IMR-90 (cell line): ENCODE measurements around the gene TGFB1. TPM values are rescaled to one million over a fixed set of nuclear protein-coding genes. Genes with fewer than 3 reads are reported as not detected.

Experiments
- ATAC-seq: fragments of 200-7000 bp; cut with Tn5 transposase; 2 replicates; pipeline ENCODE4 v1.9.1; 2020; ENCODE audit warnings: low read depth, mild to moderate bottlenecking, moderate library complexity
- BruUV-seq: library from RNA; stranded (reverse); fragments of 400-500 nt; replicated peaks from 2 replicates; lab custom pipeline; 2021; lab: Mats Ljungman, UMichigan
- CTCF ChIA-PET: fragments of 300-600 bp; formaldehyde crosslinking; extraction: SDS; loops from one replicate; lab custom pipeline; 2021; ENCODE audit warnings: antibody characterized with exemption; lab: Yijun Ruan, JAX
- POLR2A ChIA-PET: fragments of 300-600 bp; sonication (Branson Sonifier 250); formaldehyde crosslinking; loops from one replicate; lab custom pipeline; 2022; ENCODE audit warnings: antibody characterized with exemption; ENCODE audit not compliant: unreplicated experiment; lab: Charles Lee
- DNase-seq: peaks from one replicate; pipeline ENCODE4 v3.0.0; 2013
- H2AFZ ChIP-seq: replicated peaks from 2 replicates; pipeline ENCODE3; 2013; ENCODE audit warnings: low read length, mild to moderate bottlenecking; ENCODE audit not compliant: poor library complexity
- H2AK5ac ChIP-seq: 2 replicates; pipeline ENCODE4 v1.6.1; 2013; ENCODE audit warnings: low read depth, low read length, inconsistent platforms
- H2AK9ac ChIP-seq: replicated peaks from 2 replicates; pipeline ENCODE3; 2013; ENCODE audit warnings: mild to moderate bottlenecking, low read depth, low read length, moderate library complexity; ENCODE audit not compliant: poor library complexity
- H2BK120ac ChIP-seq: 2 replicates; pipeline ENCODE4 v1.6.1; 2013; ENCODE audit warnings: low read depth, low read length, inconsistent platforms
- H2BK15ac ChIP-seq: 3 replicates; pipeline ENCODE4 v1.6.1; 2013; ENCODE audit warnings: low read depth, low read length, inconsistent platforms
- H2BK20ac ChIP-seq: 2 replicates; pipeline ENCODE4 v1.6.1; 2013; ENCODE audit warnings: low read depth, mild to moderate bottlenecking, inconsistent platforms, low read length, moderate library complexity
- H2BK5ac ChIP-seq: 2 replicates; pipeline ENCODE4 v1.6.1; 2013; ENCODE audit warnings: mild to moderate bottlenecking, low read depth, low read length, inconsistent platforms; ENCODE audit not compliant: poor library complexity, severe bottlenecking
- H3K14ac ChIP-seq: replicated peaks from 2 replicates; pipeline ENCODE4 v1.6.1; 2013; ENCODE audit warnings: low read depth, low read length, inconsistent platforms
- H3K18ac ChIP-seq: 2 replicates; pipeline ENCODE4 v1.6.1; 2013; ENCODE audit warnings: low read depth, low read length, control low read depth
- H3K23ac ChIP-seq: 2 replicates; pipeline ENCODE4 v1.6.1; 2013; ENCODE audit warnings: low read depth, low read length, inconsistent platforms
- H3K27ac ChIP-seq: 2 replicates; pipeline ENCODE4 v1.5.1; 2013; ENCODE audit warnings: mild to moderate bottlenecking, control low read depth, low read length; ENCODE audit not compliant: insufficient read depth
- H3K27me3 ChIP-seq: 2 replicates; pipeline ENCODE4 v1.6.1; 2013; ENCODE audit warnings: low read length; ENCODE audit not compliant: control insufficient read depth, insufficient read depth
- H3K36me3 ChIP-seq: 2 replicates; pipeline ENCODE4 v1.6.1; 2013; ENCODE audit warnings: low read length, mixed read lengths; ENCODE audit not compliant: control insufficient read depth, insufficient read depth
- H3K4ac ChIP-seq: 2 replicates; pipeline ENCODE4 v1.6.1; 2013; ENCODE audit warnings: low read depth, low read length, inconsistent platforms
- H3K4me1 ChIP-seq: 2 replicates; pipeline ENCODE4 v1.6.1; 2013; ENCODE audit warnings: low read length, mixed read lengths; ENCODE audit not compliant: control insufficient read depth, insufficient read depth
- H3K4me2 ChIP-seq: 2 replicates; pipeline ENCODE4 v1.6.1; 2013; ENCODE audit warnings: low read depth, mild to moderate bottlenecking, control low read depth, low read length, moderate library complexity
- H3K4me3 ChIP-seq: 2 replicates; pipeline ENCODE4 v1.5.1; 2013; ENCODE audit warnings: low read depth, mild to moderate bottlenecking, control low read depth, low read length, moderate library complexity; ENCODE audit not compliant: insufficient read depth
- H3K56ac ChIP-seq: 2 replicates; pipeline ENCODE4 v1.6.1; 2013; ENCODE audit warnings: low read length, inconsistent platforms; ENCODE audit not compliant: insufficient read depth; ENCODE audit errors: extremely low read depth
- H3K79me1 ChIP-seq, 2 experiments: 2 replicates each; pipeline ENCODE4 v1.6.1; 2013; ENCODE audit warnings: low read length in 2 of 2, inconsistent platforms in 1 of 2, low read depth in 1 of 2
- H3K9ac ChIP-seq: 2 replicates; pipeline ENCODE4 v1.6.1; 2013; ENCODE audit warnings: low read depth, low read length, control low read depth
- H3K9me1 ChIP-seq: 2 replicates; pipeline ENCODE4 v1.6.1; 2013; ENCODE audit warnings: low read length, inconsistent platforms; ENCODE audit not compliant: insufficient read depth
- H3K9me3 ChIP-seq: 2 replicates; pipeline ENCODE4 v1.6.1; 2013; ENCODE audit warnings: low read length; ENCODE audit not compliant: control insufficient read depth, insufficient read depth
- H4K20me1 ChIP-seq: 2 replicates; pipeline ENCODE4 v1.6.1; 2013; ENCODE audit warnings: low read length, inconsistent platforms; ENCODE audit not compliant: insufficient read depth
- H4K5ac ChIP-seq: 2 replicates; pipeline ENCODE4 v1.6.1; 2013; ENCODE audit warnings: mild to moderate bottlenecking, low read depth, low read length, control low read depth
- H4K8ac ChIP-seq, 2 experiments: 2 replicates each; pipeline ENCODE4 v1.6.1; 2013; ENCODE audit warnings: low read depth in 2 of 2, low read length in 2 of 2, control low read depth in 1 of 2, inconsistent platforms in 1 of 2
- H4K91ac ChIP-seq: 2 replicates; pipeline ENCODE4 v1.6.1; 2013; ENCODE audit warnings: low read depth, low read length, inconsistent platforms; ENCODE audit not compliant: insufficient read depth
- BHLHE40 ChIP-seq: fragments of 150-350 bp; IDR thresholded peaks from 2 replicates; pipeline ENCODE4 v1.6.1; 2016; ENCODE audit warnings: mild to moderate bottlenecking, low read depth, low read length
- CEBPB ChIP-seq: IDR thresholded peaks from 2 replicates; pipeline ENCODE4 v1.6.1; 2012; ENCODE audit warnings: low read depth, low read length, improper control_type of control experiment
- MXI1 ChIP-seq: IDR thresholded peaks from 2 replicates; pipeline ENCODE4 v1.6.1; 2012; ENCODE audit warnings: low read depth, mild to moderate bottlenecking, low read length, moderate library complexity, borderline replicate concordance
- RFX5 ChIP-seq: IDR thresholded peaks from 2 replicates; pipeline ENCODE4 v1.8.0; 2012; ENCODE audit warnings: low read depth, mild to moderate bottlenecking, low read length, moderate library complexity
- WGBS, 2 experiments: methylation state at CpG; one replicate each; pipeline versions ENCODE4 v1.1.5 to v1.1.7; 2013; ENCODE audit warnings: missing lambda C conversion rate in 2 of 2; ENCODE audit not compliant: insufficient read length in 1 of 2; ENCODE audit errors: extremely low coverage in 2 of 2; 5-methylcytosine and 5-hydroxymethylcytosine counted together
- dilution Hi-C: fragments of 300-500 bp; cut with HindIII; formaldehyde crosslinking; loops from one replicate; pipeline ENCODE4 v1.14.3; 2018; ENCODE audit warnings: low sequenced_read_pairs; ENCODE audit not compliant: unreplicated experiment
- in situ Hi-C: fragments of 300-500 bp; cut with MboI; formaldehyde crosslinking; loops from 3 replicates; pipeline ENCODE4 v1.14.3; 2019; ENCODE audit warnings: low sequenced_read_pairs, inconsistent platforms, mixed read lengths
- intact Hi-C: fragments of 100-400 bp; cut with micrococcal nuclease; formaldehyde crosslinking; loops from 2 replicates; pipeline ENCODE4 v1.10.0; 2022
- polyA plus RNA-seq, 3 experiments: library from polyadenylated mRNA; depleted of rRNA; stranded (reverse); fragments of >200 nt; gene quantifications; 2 replicates each; pipeline ENCODE4 v1.2.3, GENCODE V29; 2012; ENCODE audit warnings: low replicate concordance in 1 of 3
- total RNA-seq: library from RNA; depleted of rRNA; stranded (reverse); fragments of >200 nt; gene quantifications from 2 replicates; pipeline ENCODE4 v1.2.3, GENCODE V29; 2012
- TF ChIP-seq, protein P1 (sequence below): fragments of 150-350 bp; IDR thresholded peaks from 2 replicates; pipeline ENCODE4 v1.6.1; 2017; ENCODE audit warnings: mild to moderate bottlenecking, antibody characterized with exemption, low read length, low read depth

Gene TGFB1
- total and polyA plus RNA-seq, 2 of the 4 experiments (the other 2 are of a cell fraction): 3.2 to 26.7 TPM

DNA sequence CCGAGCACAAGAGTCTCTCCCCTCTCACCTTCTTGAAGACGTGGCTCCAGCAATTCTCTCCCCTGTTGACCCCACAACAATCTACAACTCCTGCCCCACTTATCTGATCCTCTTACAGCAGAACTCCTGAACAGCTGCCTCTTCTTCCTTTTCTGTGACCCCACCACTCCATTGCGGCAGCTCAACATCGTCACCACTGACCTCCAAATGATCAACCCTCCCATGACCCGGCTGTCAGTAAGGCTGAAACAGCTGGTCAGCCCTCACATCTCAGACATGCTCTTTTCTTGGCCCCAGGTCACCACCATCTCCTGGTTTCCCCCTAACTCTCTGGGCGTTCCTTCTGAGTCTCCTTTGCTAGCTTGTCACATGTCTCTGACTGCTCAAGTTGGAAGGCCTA is 41.6 kb upstream of the TGFB1 start:
- H2BK20ac ChIP-seq: no peak overlapping the region
- in situ Hi-C loops: no loop called here
- H3K9me1 ChIP-seq: peaks cover 5% of the 10 kb centered on the region; the same call in 1 of the 2 replicates
- no peak overlapping the region for H3K4me2 ChIP-seq
- H3K14ac ChIP-seq: no peak overlapping the region
- H2BK5ac ChIP-seq: no peak overlapping the region
- H3K36me3 ChIP-seq: peaks cover 13% of the 10 kb centered on the region
- CTCF ChIA-PET: no interaction called here
- H4K20me1 ChIP-seq: no peaks in the 10 kb centered on the region
- ATAC-seq (no peak), DNase-seq (no peak)
- WGBS, 2 experiments: 53% methylated on average over 6 of the region's 6 CpGs; no CpG with 5 or more reads in 1 of the 2 experiments
- no peak overlapping the region for H2BK15ac ChIP-seq
- BruUV-seq: no TSS peak
- no peak overlapping the region for H4K8ac ChIP-seq
- H3K9me3 ChIP-seq: no peaks in the 10 kb centered on the region
- no peak overlapping the region for H2AK9ac ChIP-seq
- H3K4me1 ChIP-seq: peaks cover 4% of the 10 kb centered on the region; the same call in 1 of the 2 replicates
- H2AK5ac ChIP-seq: no peak overlapping the region
- no peak overlapping the region for H4K91ac ChIP-seq
- H3K79me1 ChIP-seq: peaks cover 18 to 24% of the 10 kb centered on the region in 2 experiments
- dilution Hi-C loops: no loop called here
- intact Hi-C loops: loop anchor here (5.0 kb wide), 1 partner anchor 43 kb away; the partner anchor contains the start of gene TGFB1
- H3K18ac ChIP-seq: no peak overlapping the region
- no peaks in the 10 kb centered on the region for H3K27me3 ChIP-seq
- POLR2A ChIA-PET: no interaction called here
- no peak overlapping the region for H3K9ac ChIP-seq
- no peak overlapping the region for H3K27ac ChIP-seq
- no peak overlapping the region for H2BK120ac ChIP-seq
- no peak overlapping the region for H3K56ac ChIP-seq
- no peak overlapping the region for H3K23ac ChIP-seq
- H3K4me3 ChIP-seq: no peak overlapping the region
- TF ChIP-seq RFX5: no peak
- no peak for TF ChIP-seq BHLHE40
- TF ChIP-seq, protein P1, sequence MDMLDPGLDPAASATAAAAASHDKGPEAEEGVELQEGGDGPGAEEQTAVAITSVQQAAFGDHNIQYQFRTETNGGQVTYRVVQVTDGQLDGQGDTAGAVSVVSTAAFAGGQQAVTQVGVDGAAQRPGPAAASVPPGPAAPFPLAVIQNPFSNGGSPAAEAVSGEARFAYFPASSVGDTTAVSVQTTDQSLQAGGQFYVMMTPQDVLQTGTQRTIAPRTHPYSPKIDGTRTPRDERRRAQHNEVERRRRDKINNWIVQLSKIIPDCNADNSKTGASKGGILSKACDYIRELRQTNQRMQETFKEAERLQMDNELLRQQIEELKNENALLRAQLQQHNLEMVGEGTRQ: no peak
- no peak for TF ChIP-seq CEBPB
- TF ChIP-seq MXI1: no peak
- H2AFZ ChIP-seq: no peak overlapping the region
- no peak overlapping the region for H4K5ac ChIP-seq
- no peak overlapping the region for H3K4ac ChIP-seq
